Transverse colon (tissue), 3 donors: Measurements from ENCODE around the gene TAOK3.

Experiments used
- POLR2A ChIP-seq: fragments of 450-650 bp; IDR thresholded peaks from one replicate; pipeline ENCODE4 v1.6.1; 2016; ENCODE audit warnings: antibody characterized with exemption, mild to moderate bottlenecking, moderate library complexity
- TF ChIP-seq, protein P1 (sequence below), 5 experiments: fragments of 200-600 bp in 3 of 5; fragments of 450-650 bp in 2 of 5; sonication (generic) in 3 of 5; IDR thresholded peaks; 1 replicate in 2 of 5; 2 replicates in 3 of 5; pipeline ENCODE4 v1.5.1; 2016 to 2017; ENCODE audit warnings: antibody characterized with exemption in 5 of 5, inconsistent platforms in 3 of 5, mild to moderate bottlenecking in 2 of 5, moderate library complexity in 1 of 5

DNA sequence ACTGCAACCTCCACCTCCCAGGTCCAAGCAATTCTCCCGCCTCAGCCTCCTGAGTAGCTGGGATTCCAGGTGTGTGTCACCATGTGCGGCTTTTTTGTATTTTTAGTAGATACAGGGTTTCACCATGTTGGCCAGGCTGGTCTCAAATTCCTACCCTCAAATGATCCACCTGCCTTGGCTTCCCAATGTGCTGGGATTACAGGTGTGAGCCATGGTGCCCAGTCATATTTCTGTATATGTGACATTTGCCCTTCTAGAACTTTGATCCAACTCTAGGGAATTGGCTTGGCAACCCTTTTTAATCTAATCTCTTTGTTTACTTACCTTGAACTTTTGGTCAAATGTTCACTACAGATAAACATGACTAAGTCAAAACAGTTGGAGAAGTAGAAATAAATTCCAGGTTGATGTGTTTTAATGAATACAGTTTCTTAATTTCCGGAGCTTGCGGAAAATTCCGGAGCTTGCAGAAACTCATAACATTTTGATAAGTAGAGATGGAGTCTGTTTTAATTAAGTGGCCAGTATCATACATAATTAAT lies 248.3 kb downstream of the TAOK3 start:
- no peak for TF ChIP-seq POLR2A
- TF ChIP-seq, protein P1, sequence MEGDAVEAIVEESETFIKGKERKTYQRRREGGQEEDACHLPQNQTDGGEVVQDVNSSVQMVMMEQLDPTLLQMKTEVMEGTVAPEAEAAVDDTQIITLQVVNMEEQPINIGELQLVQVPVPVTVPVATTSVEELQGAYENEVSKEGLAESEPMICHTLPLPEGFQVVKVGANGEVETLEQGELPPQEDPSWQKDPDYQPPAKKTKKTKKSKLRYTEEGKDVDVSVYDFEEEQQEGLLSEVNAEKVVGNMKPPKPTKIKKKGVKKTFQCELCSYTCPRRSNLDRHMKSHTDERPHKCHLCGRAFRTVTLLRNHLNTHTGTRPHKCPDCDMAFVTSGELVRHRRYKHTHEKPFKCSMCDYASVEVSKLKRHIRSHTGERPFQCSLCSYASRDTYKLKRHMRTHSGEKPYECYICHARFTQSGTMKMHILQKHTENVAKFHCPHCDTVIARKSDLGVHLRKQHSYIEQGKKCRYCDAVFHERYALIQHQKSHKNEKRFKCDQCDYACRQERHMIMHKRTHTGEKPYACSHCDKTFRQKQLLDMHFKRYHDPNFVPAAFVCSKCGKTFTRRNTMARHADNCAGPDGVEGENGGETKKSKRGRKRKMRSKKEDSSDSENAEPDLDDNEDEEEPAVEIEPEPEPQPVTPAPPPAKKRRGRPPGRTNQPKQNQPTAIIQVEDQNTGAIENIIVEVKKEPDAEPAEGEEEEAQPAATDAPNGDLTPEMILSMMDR (IDR thresholded peaks at IDR 0.05): no peak
